Activated T-cell treated with anti-CD3 and anti-CD28 coated beads, Interleukin-2, amount 50 U/mL, for 72 hours (primary cell): ENCODE results near the gene TNRC6C. TPM values are rescaled to one million over a fixed set of nuclear protein-coding genes. Genes with fewer than 3 reads are reported as not detected.
"Not testable (repeated sequence)": the region's sequence is repeated elsewhere in the genome, so short reads cannot be mapped to it uniquely, and the experiment has no call there.

Experiments used
- ATAC-seq, 2 donors: fragments of 150-1000 bp; cut with Tn5 transposase; replicated peaks in 1 of 2; 2 replicates each; pipeline ENCODE4 v1.10.0; 2021; ENCODE audit warnings: moderate library complexity in 2 of 2, mild to moderate bottlenecking in 1 of 2
- DNase-seq, 2 donors: peaks; one replicate each; pipeline ENCODE4 v3.0.0; 2021 to 2022; ENCODE audit warnings: mixed read lengths in 1 of 2
- H3K27ac Mint-ChIP-seq: one replicate; pipeline ENCODE4 v1.8.0; 2022; ENCODE audit warnings: mild to moderate bottlenecking, moderate library complexity, mixed read lengths
- H3K27me3 Mint-ChIP-seq: one replicate; pipeline ENCODE4 v1.8.0; 2022; ENCODE audit warnings: low read depth, mixed read lengths
- H3K36me3 Mint-ChIP-seq, 2 donors: one replicate each; pipeline ENCODE4 v1.8.0; 2022; ENCODE audit warnings: mixed read lengths in 2 of 2, mild to moderate bottlenecking in 1 of 2; ENCODE audit not compliant: insufficient read depth in 2 of 2
- H3K4me1 Mint-ChIP-seq: one replicate; pipeline ENCODE4 v1.8.0; 2022; ENCODE audit warnings: low read depth, mixed read lengths
- H3K4me3 Mint-ChIP-seq, 2 donors: one replicate each; pipeline ENCODE4 v1.8.0; 2022; ENCODE audit warnings: mild to moderate bottlenecking in 2 of 2, mixed read lengths in 2 of 2, moderate library complexity in 2 of 2
- H3K9me3 Mint-ChIP-seq, 2 donors: one replicate each; pipeline ENCODE4 v1.8.0; 2022; ENCODE audit warnings: mixed read lengths in 2 of 2
- total RNA-seq, 2 donors: library from RNA; stranded (reverse); gene quantifications; one replicate each; pipeline ENCODE4 v1.2.3, GENCODE V29; 2022

The TNRC6C gene
- total RNA-seq, 2 donors from 2014 or later: 26.5 to 30.5 TPM

- Mint-ChIP-seq H3K4me1 (peaks cover 78% of the 10 kb centered on the region), H3K4me3 (peak overlapping the region in 1 of 2 donors; percentile 45), H3K27me3 (no peaks in the 10 kb centered on the region), H3K27ac (peak overlapping the region; percentile 29), H3K36me3 (peaks cover 0 to 11% of the 10 kb centered on the region in 2 donors), H3K9me3 (no peaks in the 10 kb centered on the region)
- DNase-seq: peak; percentile 29 to 51
- no peak for ATAC-seq
Measured at GRCh38 chr17:78137392-78138203, 179.1 kb downstream of the TNRC6C start.

DNA sequence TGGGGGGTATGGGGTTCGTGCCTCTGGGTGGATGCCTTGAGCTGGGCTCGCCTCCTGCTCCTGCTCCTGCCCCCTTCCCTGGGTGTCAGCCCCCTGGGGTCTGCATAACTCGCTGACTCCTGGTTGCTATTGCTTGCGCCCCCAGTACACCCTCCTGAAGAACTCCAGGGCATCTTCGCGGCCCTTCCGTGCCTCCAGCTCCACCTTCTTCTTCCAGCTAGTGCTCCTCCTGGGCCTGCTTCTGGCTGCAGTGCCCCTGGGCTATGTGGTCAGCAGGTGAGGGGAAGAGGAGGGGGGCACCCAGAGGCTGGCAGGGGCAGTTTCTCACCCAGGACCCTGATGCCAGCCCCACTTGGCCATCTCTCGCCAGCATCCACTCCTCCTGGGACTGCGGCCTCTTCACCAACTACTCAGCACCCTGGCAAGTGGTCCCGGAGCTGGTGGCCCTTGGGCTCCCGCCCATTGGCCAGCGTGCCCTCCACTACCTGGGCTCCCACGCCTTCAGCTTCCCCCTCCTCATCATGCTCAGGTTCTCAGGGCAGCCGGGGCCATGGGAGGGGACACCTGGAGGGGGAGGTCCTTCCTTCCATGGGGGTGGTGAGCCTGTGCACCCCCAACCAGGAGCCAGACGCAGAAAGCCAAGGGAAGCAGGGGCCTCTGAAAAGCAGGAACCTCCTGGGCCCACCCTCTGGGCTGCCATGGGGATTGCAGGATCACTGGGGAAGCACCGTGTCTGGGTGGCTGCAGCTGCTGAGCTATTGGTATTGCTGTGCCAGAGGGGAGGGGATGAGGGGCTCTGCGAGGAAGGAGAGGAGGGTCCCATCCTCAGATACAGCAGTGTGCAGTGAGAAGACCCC is 179.9 kb downstream of the TNRC6C start:
- Mint-ChIP-seq H3K27me3 (no peaks in the 10 kb centered on the region), H3K9me3 (no peaks in the 10 kb centered on the region), H3K27ac (no peak overlapping the region), H3K4me1 (peaks cover 74% of the 10 kb centered on the region), H3K36me3 (peaks cover 0 to 9% of the 10 kb centered on the region in 2 donors), H3K4me3 (no peak overlapping the region)
- DNase-seq (no peak), ATAC-seq (no peak)

DNA sequence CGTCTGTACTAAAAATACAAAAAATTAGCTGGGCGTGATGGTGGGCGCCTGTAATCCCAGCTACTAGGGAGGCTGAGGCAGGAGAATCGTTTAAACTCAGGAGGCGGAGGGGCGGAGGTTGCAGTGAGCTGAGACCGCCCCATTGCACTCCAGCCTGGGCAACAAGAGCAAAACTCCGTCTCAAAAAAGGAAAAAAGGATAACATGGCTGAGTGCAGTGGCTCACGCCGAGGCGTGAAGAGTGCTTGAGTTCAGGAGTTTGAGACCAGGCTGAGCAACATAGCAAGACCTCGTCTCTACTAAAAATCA is 181.3 kb downstream of the TNRC6C start:
- not testable (repeated sequence) for ATAC-seq, H3K36me3 Mint-ChIP-seq, H3K27me3 Mint-ChIP-seq, H3K9me3 Mint-ChIP-seq, DNase-seq
- Mint-ChIP-seq H3K4me3 (peak overlapping the region; percentile 11 to 60), H3K4me1 (peaks cover 71% of the 10 kb centered on the region), H3K27ac (peak overlapping the region; percentile 66)

- ATAC-seq (peak; percentile 94), DNase-seq (peak; percentile 99)
- no peaks in the 10 kb centered on the region for H3K9me3 Mint-ChIP-seq
- peak overlapping the region; percentile 1 to 60 for H3K4me3 Mint-ChIP-seq
- peak overlapping the region; percentile 66 for H3K27ac Mint-ChIP-seq
- peaks cover 0 to 8% of the 10 kb centered on the region in 2 donors for H3K36me3 Mint-ChIP-seq
- peaks cover 67% of the 10 kb centered on the region for H3K4me1 Mint-ChIP-seq
- H3K27me3 Mint-ChIP-seq: no peaks in the 10 kb centered on the region
Measured at GRCh38 chr17:78140169-78141051, 181.9 kb downstream of the TNRC6C start.

DNA sequence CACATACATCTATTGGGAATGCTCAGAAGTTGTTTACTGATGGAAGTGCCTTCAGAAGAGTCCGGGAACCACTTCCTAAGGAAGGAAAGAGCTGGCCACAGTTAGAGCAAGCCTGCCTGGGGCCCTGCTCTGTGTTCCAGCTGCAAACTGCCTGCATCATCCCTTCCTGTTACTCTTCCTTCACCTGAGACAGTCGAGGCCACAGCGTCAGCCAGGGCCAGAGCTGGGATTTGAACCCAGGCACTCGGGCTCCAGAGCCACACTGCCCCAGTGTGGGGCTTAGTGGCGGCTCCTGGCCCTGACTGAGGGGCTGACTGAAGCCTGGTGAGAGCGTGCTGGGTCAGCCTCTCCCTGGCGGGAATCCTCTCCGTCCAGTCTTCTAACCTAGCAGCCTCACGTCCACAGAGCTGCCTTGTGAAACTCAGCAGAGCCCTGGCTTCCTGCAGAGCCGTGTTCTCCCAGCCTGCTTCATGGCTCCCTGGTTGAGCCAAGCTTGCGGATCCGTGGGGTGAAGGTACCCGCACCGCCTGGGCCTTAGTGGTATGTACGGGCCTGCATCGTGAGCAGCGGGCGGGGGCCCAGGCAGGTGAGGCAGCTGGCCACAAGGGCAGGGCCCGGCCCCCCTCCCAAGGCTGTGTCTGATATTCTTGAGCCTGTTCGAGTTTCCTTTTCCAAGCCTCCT is 183.1 kb downstream of the TNRC6C start:
- peaks cover 55% of the 10 kb centered on the region for H3K4me1 Mint-ChIP-seq
- DNase-seq: no peak
- ATAC-seq: no peak
- H3K4me3 Mint-ChIP-seq: no peak overlapping the region
- H3K27ac Mint-ChIP-seq: no peak overlapping the region
- no peaks in the 10 kb centered on the region for H3K27me3 Mint-ChIP-seq
- H3K36me3 Mint-ChIP-seq: no peaks in the 10 kb centered on the region
- H3K9me3 Mint-ChIP-seq: no peaks in the 10 kb centered on the region

DNA sequence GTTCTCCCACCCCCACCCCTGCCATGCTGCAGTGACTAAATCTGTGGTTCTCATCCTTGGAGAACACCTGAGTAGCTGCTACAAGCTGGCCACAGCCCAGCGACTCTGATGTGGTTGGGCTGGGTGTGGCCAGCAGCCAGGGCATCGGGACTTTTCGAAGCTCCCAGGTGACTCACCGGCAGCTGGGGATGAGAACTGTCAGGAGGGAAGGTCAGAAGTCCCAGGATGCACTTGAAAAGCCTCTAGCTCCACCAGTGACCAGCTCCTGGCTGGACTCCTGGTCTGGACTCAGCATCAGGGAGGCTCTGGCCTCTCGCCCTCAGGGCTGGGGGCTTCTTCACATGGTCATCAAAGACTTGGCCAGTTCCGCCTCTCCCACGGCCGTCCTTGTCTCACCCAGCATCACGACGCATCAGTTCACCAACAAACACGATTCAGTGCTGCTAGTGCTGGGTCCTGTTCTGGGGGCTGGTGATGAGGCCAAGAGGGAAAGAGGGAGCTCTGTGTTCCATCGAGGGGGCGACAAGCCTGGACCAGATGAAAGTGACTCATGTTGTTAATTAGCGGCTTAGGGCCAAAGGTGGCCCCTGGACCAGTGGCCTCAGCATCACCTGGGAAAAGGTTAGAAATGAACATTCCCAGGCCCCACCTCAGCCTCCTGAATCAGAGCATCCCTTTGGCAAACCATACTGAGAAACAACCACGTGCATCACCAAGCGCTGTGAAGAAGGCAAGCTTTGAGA is 183.8 kb downstream of the TNRC6C start:
- no peak for ATAC-seq
- Mint-ChIP-seq H3K9me3 (no peaks in the 10 kb centered on the region), H3K27ac (no peak overlapping the region), H3K36me3 (no peaks in the 10 kb centered on the region), H3K4me1 (peaks cover 50% of the 10 kb centered on the region), H3K4me3 (no peak overlapping the region), H3K27me3 (no peaks in the 10 kb centered on the region)
- DNase-seq: no peak

DNA sequence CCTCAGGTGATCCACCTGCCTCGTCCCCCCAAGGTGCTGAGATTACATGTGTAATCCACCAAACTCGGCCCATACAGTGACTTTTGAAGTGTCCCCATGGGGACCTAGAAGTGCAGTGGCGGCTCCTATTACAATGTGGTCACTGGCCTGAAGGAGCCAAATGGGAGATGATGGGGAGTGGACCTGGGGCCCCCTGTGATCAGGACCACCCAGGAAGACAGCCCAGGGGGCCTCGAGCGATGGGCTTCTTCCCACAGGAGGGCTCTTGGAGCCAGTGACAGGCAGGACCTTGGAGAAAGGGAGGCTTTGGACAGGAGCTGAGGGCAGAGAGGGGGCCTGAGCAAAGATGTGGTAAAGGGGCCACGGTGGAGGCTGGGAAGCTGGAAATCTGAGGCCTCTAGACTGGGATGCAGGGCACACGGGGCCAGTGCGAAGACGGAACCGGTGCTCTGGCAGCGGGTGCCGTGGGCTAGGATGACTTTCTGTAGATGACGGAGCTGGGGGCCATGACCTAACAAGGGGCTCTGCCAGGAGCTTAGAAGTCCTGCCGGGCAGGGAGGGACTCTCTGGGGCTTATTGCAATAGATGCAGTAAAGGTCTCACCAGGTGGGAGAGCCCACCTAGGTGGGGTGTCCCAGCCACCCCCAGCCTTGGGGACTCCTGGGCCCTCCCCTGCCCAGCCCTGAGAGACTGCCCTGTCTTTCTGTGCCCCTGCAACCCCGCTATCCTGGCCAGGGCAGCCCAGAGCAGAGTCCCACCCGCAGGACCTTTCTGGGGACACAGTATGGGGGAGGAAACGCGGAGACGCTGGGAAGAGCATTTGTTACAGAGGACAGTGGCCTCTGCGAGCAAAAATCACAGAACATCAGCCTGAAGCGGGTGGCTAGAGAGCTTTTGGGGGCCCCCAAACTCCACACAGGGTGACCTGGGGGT is 185.0 kb downstream of the TNRC6C start:
- DNase-seq (no peak), ATAC-seq (no peak)
- no peaks in the 10 kb centered on the region for H3K9me3 Mint-ChIP-seq
- peaks cover 46% of the 10 kb centered on the region for H3K4me1 Mint-ChIP-seq
- H3K4me3 Mint-ChIP-seq: peak overlapping the region in 1 of 2 donors; percentile 20
- H3K27me3 Mint-ChIP-seq: no peaks in the 10 kb centered on the region
- H3K27ac Mint-ChIP-seq: peak overlapping the region; percentile 57
- H3K36me3 Mint-ChIP-seq: no peaks in the 10 kb centered on the region

DNA sequence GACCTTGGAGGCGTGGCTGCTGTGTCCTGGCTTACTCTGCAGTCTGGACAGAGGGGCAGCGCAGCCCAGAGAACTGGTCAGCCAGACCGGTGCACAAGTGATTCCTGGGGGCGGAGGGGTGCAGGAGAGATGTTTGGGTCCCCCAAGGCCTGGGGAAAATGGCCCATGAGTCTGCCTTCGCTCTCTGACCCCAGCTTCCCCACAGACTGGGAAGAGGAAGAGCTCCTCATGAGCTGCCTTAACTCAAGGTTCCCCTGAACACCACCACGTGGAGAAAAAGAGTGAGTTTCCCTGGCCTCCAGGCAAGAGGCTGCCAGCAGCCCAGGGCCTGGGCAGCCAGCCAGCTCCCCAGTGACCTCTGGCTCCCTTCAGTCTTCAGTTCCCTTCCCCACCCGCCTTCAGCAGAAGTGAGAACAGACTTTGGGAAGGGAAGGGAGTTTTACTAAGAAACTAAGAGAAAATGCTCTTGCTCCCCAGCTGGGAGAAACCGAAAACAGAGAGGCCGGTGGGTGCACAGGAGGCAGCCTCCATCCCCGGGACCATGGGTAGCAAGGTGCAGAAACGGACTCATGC is 185.7 kb downstream of the TNRC6C start:
- no peak for ATAC-seq
- Mint-ChIP-seq H3K9me3 (no peaks in the 10 kb centered on the region), H3K27ac (no peak overlapping the region)

GRCh38 chr17:78144736-78145641 is 186.5 kb downstream of the TNRC6C start:
- Mint-ChIP-seq H3K36me3 (no peaks in the 10 kb centered on the region), H3K4me1 (peaks cover 33% of the 10 kb centered on the region), H3K9me3 (no peaks in the 10 kb centered on the region), H3K27ac (no peak overlapping the region), H3K4me3 (no peak overlapping the region), H3K27me3 (no peaks in the 10 kb centered on the region)
- no peak for ATAC-seq
- DNase-seq: no peak

More for the DNA sequence above, 185.7 kb downstream of the TNRC6C start:
- Mint-ChIP-seq H3K36me3 (no peaks in the 10 kb centered on the region), H3K4me1 (peaks cover 38% of the 10 kb centered on the region), H3K4me3 (no peak overlapping the region), H3K27me3 (no peaks in the 10 kb centered on the region)
- DNase-seq: no peak

GRCh38 chr17:78146471-78146869 is 188.0 kb downstream of the TNRC6C start:
- Mint-ChIP-seq H3K36me3 (no peaks in the 10 kb centered on the region), H3K4me1 (peaks cover 25% of the 10 kb centered on the region), H3K9me3 (no peaks in the 10 kb centered on the region), H3K4me3 (no peak overlapping the region), H3K27me3 (no peaks in the 10 kb centered on the region), H3K27ac (no peak overlapping the region)
- no peak for DNase-seq
- ATAC-seq: no peak
